GM19023 (cell line): ENCODE results near the gene TLR9.
A peak's percentile ranks its signal among the peaks of the same experiment; 100 is the strongest.

Experiments used
- ATAC-seq: cut with Tn5 transposase; IDR thresholded peaks from one replicate; pipeline ENCODE4 v1.9.1; 2021; ENCODE audit warnings: mild to moderate bottlenecking, moderate library complexity; ENCODE audit not compliant: unreplicated experiment

Gene TLR9

DNA sequence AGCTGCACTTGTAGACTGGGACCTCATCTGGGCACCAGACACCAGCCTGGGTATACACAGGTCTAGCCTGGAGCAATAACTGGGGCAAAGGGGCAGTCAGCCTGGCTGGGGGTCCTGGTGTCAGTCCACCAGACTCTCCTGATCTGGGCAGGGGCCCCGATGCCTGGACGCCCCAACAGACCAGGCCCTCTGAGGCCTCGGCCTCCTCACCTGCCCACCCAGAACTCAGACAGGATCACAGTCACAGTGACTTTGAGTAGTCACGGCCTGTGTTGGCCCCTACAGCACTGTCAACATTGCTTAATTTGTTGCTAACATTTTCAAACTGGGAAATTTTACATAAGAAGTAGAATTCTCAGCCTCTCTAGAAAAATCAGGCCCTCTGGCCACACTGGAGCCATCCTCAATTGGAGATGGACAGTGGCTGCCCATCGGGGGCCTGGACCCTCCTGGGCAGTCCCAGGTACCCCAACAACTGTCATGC is 7.7 kb upstream of the TLR9 start:
- no peak for ATAC-seq

DNA sequence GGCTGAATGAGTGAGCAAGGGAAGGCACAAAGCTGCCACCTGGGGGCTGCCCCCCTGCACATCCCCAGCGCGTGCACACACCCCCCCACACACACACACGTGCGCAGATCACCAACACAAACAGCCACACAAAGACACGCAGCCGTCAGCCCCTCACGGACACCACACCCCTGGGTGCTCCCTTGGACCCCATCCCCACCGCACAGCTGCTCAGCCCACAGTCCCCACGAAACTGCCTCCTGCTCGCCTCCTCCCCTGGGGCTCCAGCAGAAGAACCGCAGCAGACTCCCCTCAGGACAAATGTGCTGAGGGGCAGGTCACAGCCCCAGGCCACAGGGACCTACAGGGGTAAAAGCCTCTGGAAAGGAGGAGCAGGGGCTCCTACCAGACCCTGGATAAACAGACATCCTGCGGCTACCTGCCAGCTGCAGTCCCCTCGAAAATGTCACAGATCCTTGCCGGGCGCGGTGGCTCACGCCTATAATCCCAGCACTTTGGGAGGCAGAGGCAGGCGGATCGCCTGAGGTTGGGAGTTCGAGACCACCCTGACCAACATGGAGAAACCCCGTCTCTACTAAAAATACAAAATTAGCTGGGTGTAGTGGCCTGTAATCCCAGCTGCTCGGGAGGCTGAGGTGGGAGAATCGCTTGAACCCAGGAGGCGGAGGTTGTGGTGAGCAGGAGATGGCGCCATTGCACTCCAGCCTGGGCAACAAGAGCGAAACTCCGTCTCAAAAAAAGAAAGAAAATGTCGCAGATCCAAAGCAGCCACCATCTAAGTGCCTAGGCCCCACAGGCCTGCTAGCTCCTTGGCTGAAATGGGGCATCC is 7.0 kb upstream of the TLR9 start:
- ATAC-seq, result no peak

DNA sequence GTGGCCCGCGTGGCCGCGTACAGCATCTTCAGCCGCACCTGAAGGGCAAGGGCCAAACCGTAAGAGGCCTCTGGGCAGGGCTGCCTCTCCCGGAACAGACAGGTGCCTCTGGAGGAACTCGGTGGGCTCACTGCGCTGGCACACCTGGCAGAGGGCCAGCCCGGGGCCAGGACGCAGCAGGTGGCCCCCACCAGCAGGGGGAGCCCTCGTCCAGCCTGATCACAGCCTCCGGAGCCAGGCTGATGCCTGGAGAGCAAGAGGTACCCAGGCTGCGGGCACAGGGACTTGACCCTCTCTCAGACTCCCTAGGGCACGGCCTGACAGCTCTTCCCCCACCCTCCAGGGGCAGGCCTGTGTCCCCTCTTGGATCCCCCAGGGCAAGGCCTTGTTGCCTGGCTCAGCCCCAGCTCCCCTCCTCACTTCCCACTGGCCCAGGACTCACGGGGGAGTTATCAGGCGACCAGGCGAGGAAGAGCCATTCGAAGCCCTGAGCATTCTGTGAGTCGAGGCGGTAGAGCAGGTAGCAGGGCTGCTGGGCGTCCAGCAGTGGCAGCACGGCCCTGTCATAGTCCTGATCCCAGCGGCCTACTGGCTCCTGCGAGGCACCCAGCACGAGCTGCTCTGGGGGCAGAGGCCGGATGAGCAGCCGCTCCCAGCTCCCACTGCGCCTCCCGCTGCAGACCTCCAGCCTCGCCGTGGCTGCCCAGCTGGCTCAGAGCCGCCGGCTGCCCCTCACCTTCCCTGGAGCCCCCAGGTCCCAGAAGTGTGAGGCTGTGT is 6.2 kb upstream of the TLR9 start:
- ATAC-seq, result no peak

- ATAC-seq, result no peak
Observed at GRCh38 chr3:52230889-52231499, 5.5 kb upstream of the TLR9 start.

DNA sequence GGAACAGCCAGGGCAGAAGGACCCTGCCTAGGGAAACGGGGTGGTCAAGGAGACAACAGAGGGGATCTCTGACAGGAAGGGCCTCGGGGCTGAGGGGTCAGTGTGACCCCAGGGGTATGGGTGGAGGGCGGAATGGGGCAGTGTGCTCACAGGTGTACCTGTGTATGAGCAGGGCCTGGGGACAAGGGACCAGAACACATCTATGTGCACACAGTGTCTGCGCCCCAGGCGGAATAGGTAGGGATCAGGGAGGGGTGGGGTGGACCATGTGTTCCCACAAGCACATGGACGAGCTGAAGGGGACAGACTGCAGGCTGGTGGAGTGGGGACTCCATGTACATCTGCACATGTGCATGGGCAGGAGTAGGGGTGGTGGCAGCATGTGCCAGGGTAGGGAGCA is 5.0 kb upstream of the TLR9 start:
- ATAC-seq, result no peak

DNA sequence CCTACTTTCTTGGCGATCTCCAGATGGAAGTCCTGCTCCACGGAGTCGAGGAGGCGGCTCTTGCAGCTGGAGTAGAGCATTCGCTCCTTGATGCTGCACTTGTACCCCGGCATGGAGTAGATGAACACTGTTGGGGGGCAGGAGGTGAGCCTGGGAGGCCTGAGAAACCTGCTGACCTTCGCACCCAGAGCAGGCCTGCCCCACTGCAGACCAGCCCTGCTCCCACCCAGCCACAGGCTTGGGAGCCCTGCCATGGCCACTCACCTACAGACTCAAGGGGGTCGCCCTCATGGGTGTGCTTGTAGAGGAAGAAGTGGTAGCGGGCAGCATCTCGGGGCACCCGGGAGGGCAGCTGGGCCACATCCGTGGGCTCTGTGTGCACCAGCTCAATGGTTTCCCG is 4.2 kb upstream of the TLR9 start:
- ATAC-seq, result no peak

GRCh38 chr3:52228751-52229291 is 3.4 kb upstream of the TLR9 start:
- no peak for ATAC-seq

DNA sequence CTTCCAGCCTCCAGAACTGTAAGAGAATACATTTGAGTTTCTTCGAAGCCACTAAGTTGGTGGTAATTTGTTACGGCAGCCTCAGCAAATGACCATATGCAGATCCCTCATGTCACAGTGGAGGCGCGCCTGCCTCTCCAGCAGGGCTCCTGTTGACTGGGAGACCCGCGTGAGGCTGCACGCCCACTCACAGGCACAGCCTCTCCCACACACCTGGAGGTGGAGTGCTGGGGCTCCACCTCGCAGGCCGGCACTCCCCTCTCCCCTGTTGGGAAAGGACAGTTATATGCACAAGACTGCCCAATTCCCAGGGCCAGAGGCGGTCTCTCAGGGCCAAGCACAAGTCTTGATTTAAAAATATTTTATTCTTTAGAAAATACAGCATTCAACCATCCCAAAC is 2.8 kb upstream of the TLR9 start:
- ATAC-seq, result no peak

- no peak for ATAC-seq
Observed at GRCh38 chr3:52227766-52228165, 2.3 kb upstream of the TLR9 start.

DNA sequence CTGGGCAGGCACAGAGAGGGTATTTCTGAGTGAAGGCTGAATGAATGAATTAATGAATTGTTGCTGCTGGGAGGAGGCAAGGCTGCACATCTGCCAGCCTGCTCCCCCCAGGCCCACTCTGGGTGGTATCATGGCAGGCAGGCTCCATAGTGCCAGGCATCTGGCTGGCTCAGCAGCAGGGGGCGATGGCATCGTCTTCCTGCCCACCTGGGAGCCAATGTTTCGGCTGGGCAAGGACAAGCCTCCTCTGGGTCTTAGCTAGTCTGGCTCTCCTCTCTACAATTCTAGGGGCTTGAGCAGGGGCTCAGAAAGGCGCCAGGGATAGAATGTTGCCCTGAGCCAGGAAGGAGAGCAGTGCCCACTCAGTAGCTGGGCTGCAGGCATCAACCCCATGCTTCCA is 1.7 kb upstream of the TLR9 start:
- no peak for ATAC-seq

GRCh38 chr3:52226229-52226817 is 878 bp upstream of the TLR9 start:
- peak; percentile 20 for ATAC-seq

DNA sequence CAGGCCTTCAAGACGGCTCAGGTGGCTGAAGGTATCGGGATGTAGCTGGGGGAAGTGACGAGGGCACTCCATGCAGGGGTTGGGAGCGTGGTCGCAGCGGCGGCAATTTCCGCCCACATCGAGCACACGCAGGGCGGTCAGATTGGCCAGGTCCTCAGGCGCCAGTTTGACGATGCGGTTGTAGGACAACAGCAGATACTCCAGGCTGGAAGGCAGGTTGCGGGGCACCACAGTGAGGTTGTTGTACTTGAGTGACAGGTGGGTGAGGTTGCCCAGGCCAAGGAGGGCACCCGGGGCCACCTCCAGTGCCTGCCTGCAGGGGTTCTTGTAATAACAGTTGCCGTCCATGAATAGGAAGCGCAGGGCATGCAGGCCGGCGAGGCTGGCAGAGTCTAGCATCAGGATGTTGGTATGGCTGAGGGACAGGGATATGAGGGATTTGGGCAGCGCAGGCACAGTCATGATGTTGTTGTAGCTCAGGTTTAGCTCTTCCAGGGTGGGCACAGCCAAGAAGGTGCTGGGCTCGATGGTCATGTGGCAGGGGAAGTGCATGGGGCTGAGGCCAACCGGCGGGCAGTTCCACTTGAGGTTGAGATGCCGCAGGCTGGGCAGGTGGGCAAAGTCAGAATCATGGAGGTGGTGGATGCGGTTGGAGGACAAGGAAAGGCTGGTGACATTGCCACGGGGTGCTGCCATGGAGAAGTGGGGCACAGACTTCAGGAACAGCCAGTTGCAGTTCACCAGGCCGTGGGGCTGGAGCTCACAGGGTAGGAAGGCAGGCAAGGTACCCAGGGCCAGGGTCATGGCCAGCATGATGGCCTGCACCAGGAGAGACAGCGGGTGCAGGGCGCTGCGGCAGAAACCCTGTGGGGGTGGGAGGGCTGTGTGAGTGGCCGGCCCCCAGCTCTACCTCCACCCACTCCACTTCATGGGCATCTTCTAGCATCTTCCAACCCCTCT is 1.7 kb downstream of the TLR9 start:
- ATAC-seq, result no peak

- no peak for ATAC-seq
Observed at GRCh38 chr3:52222319-52223221, 2.9 kb downstream of the TLR9 start.

GRCh38 chr3:52221563-52222318 is 3.7 kb downstream of the TLR9 start:
- no peak for ATAC-seq

DNA sequence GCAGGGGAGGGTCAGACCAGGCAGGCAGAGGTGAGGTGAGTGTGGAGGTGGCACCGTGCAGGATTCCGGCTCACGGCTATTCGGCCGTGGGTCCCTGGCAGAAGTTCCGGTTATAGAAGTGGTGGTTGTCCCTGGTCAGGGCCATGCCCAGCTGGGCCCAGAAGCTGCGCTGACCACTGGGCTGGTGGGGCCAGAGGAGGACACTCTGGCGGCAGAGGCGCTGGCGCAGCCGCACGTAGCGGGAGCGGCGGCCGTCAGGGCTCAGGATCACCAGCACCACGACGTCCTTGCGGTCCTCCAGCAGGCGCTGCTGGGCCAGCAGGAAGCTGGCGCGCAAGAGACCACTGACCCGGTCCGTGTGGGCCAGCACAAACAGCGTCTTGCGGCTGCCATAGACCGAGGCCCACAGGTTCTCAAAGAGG is 4.3 kb downstream of the TLR9 start:
- ATAC-seq, result no peak

DNA sequence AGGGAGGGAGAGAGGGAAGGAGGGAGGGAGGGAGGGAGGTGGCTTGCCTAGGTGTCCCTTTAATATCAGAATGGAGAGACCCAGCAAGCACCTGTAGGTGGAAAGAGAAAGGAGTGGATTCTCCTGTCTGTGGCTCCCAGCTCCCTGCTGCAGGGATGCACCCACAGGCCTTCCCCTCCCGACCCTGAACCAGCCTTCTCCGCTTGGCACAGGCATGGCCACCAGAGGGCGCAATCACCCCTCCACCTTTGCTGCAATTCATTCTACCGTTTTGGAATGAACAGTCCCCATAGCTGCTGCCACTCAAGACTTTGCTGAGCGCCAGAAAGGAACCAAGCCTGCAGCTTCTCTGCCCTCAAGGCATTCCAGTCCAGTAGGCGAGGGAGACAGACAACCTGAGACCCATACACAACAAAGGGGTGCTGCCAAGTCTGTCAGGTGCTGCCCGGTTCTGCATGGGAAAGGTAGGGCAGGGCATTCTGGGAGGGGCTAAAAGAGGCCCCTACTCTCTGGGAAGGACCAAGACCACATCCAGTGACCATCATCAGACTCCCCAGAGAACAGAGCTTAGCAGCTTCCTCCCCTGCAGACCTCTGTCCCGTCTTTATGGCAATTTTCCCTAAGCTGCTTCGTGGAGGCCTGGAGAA is 4.9 kb downstream of the TLR9 start:
- ATAC-seq, result peak; percentile 58

DNA sequence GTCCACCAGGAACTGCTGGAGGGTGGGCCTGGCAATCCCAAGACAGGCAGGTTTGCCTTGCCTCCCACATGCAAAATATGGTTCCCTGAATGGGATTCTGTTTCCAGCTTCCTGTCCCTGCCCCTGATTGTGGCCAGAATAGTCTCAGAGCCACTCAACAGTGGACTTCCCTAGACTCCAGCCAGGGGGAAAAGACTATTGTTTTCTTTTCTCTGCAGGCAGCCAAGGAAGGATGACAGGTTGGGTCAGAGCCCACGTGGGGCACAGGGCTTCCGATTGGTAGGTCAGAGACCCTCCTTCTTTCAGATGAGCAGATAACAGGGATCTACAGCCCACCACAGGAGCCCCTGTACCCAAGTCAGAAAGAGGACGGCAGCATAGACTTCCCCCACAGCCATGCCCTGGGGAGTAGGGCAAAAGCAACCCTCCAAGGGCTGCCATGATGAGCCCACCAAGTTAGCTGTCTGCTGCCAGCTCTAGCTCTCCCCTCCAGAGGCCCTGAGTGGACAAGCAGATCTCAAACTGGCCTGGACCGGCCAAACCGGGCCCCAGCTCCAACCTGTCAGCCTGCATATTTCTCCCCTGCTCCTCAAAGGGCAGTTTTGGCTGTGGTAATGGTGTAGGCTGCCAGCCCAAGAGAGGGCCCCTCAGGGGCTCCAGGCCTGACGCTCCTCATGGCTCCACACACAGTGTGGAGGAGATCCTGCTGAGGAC is 6.4 kb downstream of the TLR9 start:
- no peak for ATAC-seq
